NCI-H82 (cell line): Measurements from ENCODE around the gene NCR3LG1.
A peak's percentile ranks its signal among the peaks of the same experiment; 100 is the strongest.

Experiments used
- DNase-seq: peaks from one replicate; lab custom pipeline; 2025; lab: John Stamatoyannopoulos, UW

Gene NCR3LG1

GRCh38 chr11:17392872-17393271 is 41.3 kb downstream of the NCR3LG1 start:
- DNase-seq = no peak

GRCh38 chr11:17393472-17393871 is 41.9 kb downstream of the NCR3LG1 start:
- DNase-seq = no peak

- DNase-seq = no peak
These were observed 43.3 kb downstream of the NCR3LG1 start for GRCh38 chr11:17394743-17395390.

GRCh38 chr11:17395554-17395961 is 44.0 kb downstream of the NCR3LG1 start:
- no peak for DNase-seq

GRCh38 chr11:17395978-17396377 is 44.4 kb downstream of the NCR3LG1 start:
- no peak for DNase-seq

- DNase-seq = no peak
These were observed 45.2 kb downstream of the NCR3LG1 start for GRCh38 chr11:17396598-17397310.

- no peak for DNase-seq
These were observed 45.9 kb downstream of the NCR3LG1 start for GRCh38 chr11:17397311-17398002.

- no peak for DNase-seq
These were observed 47.6 kb downstream of the NCR3LG1 start for GRCh38 chr11:17399236-17399635.

GRCh38 chr11:17400048-17400775 is 48.6 kb downstream of the NCR3LG1 start:
- no peak for DNase-seq

GRCh38 chr11:17401316-17401715 is 49.7 kb downstream of the NCR3LG1 start:
- DNase-seq = no peak

- no peak for DNase-seq
These were observed 50.2 kb downstream of the NCR3LG1 start for GRCh38 chr11:17401841-17402240.

GRCh38 chr11:17402486-17402885 is 50.9 kb downstream of the NCR3LG1 start:
- DNase-seq = no peak

GRCh38 chr11:17403980-17404759 is 52.6 kb downstream of the NCR3LG1 start:
- DNase-seq = no peak

GRCh38 chr11:17405232-17406005 is 53.8 kb downstream of the NCR3LG1 start:
- DNase-seq = peak; percentile 59

GRCh38 chr11:17406082-17406817 is 54.6 kb downstream of the NCR3LG1 start:
- no peak for DNase-seq

GRCh38 chr11:17406818-17407149 is 55.2 kb downstream of the NCR3LG1 start:
- DNase-seq = no peak

- DNase-seq = no peak
These were observed 56.0 kb downstream of the NCR3LG1 start for GRCh38 chr11:17407575-17407974.

- DNase-seq = no peak
These were observed 56.4 kb downstream of the NCR3LG1 start for GRCh38 chr11:17408026-17408425.

GRCh38 chr11:17408641-17409040 is 57.0 kb downstream of the NCR3LG1 start:
- no peak for DNase-seq
